ENCODE data around the gene PAX3.

PAX3 gene

GRCh38 chr2:222295368-222296062 is 3.3 kb downstream of the PAX3 start:
- no peak for DNase-seq

- no peak for DNase-seq
Observed at GRCh38 chr2:222294996-222295367, 3.8 kb downstream of the PAX3 start.

- no peak for DNase-seq
Observed at GRCh38 chr2:222293660-222294630, 4.9 kb downstream of the PAX3 start.

DNA sequence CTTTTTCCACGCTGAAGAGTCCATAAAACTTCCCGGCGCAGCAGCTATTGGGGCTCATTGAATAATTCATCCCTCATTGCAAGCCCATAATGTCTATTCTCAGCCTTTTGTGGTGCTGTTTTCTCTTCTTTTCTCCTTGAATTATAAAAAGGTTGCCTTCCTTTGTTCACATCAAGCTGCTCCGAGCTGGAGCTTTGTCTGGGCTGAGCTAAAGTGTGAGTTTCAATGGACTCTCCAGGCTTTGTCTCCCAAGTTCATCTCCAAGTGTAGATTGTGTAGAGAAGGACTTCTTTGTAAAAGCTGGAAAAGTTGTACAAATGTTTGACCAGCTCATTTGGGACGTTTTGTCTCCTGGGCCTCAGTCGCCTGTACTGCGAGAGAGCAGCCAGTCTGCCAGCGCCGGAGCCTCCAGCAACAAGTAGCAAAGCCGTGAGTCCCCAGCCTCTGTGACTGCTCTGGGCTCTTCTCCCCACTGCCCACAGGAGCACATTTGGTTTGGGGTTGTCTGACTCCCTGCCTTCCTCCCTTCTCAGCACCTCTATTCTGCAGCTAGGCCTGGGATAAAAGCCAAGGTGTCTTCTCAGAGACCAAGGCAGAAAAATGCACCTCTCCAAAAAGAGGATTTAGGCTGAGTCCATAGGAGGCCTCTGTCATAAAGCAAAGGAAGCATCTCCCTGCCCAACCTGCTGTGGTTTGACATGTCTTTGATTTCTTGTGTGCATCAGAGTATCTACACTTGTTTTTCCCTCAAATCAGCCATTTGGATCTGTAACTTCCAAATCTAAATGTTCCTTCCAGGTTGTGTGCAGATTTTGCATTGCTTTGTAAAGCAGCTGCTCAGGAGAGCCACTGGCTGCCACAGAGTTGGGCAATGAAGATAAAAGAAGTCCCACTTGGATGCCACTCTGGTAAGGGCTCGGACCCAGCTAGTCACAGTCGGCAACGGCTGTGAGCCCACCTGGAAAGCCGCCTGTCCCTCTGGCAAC is 6.4 kb downstream of the PAX3 start:
- no peak for DNase-seq

DNA sequence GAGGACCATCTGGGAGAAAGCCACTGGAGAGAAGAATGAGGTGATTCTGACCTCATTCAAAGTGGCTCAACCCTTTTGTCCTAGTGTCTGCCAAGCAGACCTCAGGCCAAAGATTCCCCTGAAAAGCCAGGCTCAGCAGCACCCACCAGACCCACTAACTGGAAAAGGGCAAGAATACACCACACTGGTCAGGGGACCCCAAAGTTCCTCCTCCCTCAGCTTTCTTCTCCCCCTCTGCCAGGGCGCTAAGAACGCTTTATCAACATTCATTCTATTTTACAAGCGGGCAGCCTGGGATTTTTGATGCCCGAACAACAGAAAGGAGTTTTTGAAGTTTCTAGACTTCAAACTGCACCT is 7.3 kb downstream of the PAX3 start:
- DNase-seq: no peak

GRCh38 chr2:222290736-222291484 is 7.9 kb downstream of the PAX3 start:
- DNase-seq: no peak

GRCh38 chr2:222290401-222290735 is 8.4 kb downstream of the PAX3 start:
- DNase-seq: no peak

GRCh38 chr2:222289278-222290160 is 9.3 kb downstream of the PAX3 start:
- DNase-seq: no peak

DNA sequence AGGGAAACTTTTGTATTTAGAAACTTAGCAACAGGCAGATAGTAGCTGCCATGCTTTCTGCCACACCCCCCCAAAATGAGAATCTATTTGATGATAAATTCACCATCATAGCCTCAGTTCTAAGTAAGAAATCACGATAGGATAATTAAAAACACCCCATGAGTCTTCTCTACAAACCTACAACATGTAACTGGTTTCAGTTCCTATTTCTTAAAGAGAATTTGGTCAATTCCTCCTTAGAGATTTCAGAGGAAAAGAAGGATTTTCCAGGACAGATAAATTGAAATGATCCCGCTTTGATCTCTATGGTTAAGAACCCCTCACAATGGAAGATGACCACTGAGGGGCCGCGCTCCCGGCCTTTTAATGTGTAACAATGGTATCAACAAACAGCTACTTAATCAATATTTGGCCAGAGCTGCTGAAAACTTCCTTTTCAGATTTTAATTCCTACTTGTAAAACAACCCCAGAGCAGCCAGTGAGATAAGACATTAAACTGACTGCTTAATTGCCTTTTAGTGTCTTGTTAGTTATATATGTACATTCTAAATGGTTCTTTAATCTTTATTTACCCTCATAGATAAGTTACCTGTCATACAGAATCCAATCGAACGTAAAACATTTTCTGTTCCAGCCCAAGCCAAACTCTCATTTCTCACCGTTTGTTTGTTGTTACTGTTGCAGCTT is 10.1 kb downstream of the PAX3 start:
- DNase-seq: no peak

DNA sequence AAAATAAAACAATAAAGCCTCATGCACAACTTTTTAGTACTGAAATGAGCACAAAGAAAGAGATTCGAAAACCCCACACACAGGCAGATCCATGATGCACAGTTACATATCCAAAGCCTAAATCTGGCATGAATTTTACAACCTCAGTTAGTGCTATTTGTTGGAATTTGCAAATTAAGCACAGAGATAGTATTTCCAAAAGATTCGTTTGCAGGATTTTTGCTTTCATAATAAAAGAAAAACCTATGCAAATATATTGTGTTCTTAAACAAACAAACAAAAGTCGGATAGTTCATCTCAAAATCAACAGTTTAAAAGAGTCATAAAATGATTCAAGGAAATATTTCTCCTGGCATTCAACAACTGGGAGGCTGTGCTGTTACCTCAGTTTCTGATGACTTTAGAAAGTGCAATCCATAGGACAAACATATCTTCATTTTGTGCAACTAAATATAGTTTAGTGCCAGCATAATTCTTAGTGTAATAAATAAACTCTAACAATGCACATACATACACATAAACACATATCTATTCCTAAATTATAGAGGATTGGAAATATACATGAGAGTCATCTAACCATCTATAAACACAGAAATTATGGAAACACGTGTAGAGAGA is 10.8 kb downstream of the PAX3 start:
- no peak for DNase-seq

GRCh38 chr2:222284466-222284865 is 14.3 kb downstream of the PAX3 start:
- no peak for DNase-seq

- no peak for DNase-seq
Observed at GRCh38 chr2:222283634-222284033, 15.2 kb downstream of the PAX3 start.

DNA sequence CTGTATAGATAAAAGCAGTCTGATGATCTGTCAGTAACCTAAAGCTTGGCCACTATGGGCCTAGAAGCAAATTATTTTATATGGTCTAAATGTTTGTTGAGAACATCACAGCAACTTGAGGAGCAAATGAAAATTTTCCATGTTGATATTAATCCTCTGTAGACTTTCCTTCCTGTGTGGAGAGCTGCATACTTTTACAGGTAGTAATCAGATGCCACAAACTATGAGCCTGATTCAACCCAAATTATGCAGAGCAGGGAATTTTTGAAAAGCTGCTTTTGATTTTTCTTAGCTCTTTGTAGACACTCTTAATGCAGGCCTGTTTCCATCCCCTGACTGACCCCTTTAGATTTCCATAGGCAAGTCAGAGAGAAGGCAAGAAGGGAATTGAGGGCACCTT is 17.3 kb downstream of the PAX3 start:
- no peak for DNase-seq

GRCh38 chr2:222280795-222281194 is 18.0 kb downstream of the PAX3 start:
- no peak for DNase-seq

- no peak for DNase-seq
Observed at GRCh38 chr2:222272446-222273015, 26.3 kb downstream of the PAX3 start.

DNA sequence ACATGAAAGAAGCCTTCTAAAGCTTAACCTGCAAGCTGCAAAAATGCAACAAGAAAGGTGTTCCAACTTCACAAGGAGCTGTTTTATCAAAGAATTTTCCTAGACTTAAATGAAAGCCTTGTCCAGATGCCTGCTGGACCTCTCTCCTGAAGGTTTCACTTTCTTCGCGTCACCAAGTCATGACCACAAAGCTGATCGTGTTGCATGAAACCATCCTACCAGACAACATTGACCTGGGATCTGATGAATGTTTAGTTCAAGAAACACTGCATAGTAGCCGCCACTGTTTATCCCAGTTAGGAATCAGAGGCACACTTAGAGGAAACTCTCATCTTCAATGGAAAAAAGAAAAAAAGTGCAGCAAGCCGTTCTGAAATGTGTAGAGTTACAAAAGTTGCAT is 26.9 kb downstream of the PAX3 start:
- DNase-seq: no peak

DNA sequence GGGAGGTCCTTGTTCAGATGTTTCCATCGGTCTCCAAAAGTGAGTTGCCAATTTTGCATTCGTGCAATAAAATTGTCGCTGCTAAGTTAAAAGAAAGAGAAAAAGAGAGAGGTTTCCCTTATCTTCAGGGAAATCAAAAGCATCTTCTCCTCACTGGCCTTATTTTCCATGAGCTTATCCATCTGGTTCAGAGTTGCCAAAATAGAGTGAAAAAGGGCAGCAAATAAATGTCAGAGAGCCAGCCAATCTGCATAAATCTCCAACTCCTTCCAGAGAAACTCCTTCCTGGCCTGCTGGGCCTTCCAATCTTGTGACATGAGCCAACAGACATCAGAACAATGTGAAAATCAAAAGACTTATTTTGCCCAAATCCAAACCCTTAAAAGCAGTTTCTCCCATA is 28.4 kb downstream of the PAX3 start:
- no peak for DNase-seq

GRCh38 chr2:222269132-222269531 is 29.7 kb downstream of the PAX3 start:
- no peak for DNase-seq

DNA sequence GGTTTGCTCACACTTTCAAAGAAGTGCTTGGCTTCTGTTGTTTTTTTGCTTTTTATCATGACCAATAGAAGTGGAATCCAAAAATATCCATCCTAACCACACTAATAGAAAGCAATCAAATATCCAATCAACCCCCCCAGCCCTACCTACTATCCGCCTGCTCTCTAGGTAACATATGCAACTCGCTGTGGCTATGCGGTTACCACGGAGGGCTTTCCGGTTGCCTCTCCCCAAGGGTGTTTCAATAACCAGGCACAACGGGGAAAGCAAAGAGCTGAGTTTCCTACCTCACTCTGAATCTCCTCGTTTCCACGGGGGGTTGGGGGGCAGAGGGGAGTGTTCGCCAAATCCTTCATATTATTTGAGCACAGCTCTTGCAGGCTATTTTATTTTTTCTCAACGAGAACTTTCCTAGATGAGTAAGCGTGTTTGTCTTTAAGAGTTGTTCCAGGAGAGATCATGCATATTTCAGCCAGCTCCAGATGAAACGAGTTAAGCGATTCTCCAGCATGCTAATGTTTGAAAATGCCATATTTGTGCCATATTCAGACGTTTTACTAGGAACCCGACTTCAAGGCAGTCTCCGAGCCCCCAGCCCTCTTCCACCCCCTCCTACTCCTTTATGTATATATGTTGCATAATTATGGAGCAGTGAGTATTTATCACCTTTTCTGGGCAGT is 30.3 kb downstream of the PAX3 start:
- no peak for DNase-seq

All from activated gamma-delta T cell (primary cell).